ENCODE data around the gene CDKAL1.

Gene CDKAL1

DNA sequence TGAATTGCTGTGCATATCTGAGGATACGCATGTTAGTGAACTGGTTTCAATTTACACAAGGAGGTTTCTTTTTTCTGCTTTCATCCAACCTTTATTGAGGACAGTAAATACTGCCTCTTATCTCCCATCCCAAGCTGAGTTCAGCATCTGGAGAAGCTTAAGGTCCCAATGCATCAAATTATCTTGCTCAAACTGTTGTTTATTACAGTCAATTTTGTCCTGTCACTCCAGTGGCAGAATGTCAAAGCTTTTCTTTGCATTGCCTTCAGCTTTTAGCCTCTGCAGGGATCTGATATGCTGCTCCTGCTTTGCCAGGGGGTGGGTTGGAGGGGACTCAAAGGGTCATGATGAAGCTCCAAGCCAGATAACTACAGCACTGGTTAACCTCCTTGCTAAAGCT, 623.9 kb downstream of the CDKAL1 start:
- no peak for DNase-seq

DNA sequence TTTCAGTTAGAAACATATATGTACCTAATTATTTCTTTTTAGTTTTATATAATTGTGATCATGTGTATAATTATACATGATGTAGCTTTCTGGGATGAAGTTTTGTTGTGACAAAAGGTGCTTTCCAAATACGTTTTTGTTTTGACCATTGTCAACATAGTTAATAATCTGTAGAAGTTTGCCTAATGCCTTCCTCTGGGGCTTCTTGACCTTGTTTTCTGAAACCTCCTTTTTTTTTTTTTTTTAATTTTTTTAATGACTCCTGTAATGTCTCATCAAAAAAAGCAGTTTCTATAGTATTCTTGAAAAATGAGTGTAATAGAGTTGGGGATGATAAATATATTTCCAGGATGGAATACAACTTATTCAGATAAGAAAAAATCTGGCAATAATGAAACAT, 624.6 kb downstream of the CDKAL1 start:
- DNase-seq, result no peak

DNA sequence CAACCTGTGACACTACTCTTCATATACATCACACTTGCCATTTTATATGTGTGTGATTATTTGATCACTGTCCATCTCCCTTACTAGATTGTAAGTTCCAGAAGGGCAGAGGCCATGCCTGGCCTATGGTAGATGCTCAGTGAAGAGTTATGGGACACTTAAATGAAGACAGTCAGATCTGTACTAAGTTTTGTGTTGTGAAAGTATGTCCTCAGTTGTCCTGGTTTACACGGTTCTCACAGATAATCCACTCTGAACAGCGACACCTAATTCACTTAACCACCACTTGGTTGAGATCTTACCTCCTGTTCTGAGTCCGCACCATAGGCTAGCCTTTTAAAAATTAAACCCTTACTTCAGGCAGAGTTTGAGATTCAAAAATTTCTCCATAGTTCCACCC, 625.2 kb downstream of the CDKAL1 start:
- DNase-seq, result no peak

DNA sequence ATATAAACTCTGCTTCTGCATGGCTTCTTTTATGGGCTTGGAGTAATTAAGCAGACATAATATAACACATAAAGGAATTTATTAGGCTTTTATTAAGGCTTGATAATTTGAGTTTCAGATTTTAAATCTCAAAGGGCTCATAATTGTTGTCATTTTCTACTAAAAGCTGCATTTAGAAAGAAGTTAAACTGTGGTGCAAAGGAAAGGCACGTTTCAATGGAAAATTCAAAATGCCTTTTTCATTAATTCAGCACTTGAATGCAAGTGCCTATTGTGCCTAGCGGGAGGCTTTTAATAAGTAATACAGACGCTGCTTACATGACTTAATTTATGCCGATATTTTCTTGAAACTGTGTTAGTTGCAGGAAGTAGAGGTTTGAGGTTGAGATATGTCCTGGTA, 627.5 kb downstream of the CDKAL1 start:
- no peak for DNase-seq

DNA sequence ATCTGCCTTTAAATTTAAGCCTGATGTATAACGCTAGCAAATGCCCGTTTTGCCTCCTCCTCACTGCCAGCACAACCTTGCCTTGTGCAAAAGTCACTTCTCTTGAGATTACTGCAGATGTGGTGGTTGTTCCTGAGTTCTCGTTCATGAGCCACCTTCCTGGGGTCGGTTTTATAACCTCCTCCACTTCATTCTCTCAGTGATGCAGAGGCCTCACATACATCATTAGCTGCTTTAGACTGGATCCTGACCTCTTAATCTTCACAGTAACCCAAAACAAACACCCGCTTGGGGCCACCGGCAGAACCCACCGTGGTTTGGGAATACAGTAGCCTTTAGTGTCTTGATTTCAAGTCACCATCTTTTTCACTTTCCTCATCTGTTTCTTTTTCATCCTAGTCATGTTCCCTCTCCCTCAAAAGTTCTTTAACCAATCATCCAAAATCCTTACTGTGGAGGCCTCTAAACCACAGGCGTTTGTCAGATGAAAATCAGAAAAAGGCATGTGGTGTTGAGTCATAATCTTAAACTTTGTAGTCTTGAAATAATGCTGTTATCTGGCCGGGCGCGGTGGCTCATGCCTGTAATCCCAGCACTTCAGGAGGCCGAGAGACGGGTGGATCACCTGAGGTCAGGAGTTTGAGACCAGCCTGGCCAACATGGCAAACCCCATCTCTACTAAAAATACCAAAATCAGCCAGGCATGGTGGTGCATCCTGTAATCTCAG, 629.0 kb downstream of the CDKAL1 start:
- DNase-seq, result no peak

DNA sequence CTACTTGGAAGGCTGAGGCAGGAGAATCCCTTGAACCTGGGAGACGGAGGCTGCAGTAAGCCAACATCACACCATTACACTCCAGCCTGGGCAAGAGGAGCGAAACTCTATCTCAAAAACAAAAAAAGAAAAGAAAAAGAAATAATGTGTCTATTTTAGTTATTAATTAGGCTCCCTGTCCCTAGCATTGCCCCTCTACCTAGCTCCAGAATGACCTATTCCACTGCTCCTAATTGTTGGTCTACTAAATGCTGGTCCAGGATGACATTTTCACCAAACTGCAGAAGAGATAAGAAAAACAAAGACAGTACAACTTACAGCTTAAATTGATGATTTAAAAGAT, 629.6 kb downstream of the CDKAL1 start:
- no peak for DNase-seq

DNA sequence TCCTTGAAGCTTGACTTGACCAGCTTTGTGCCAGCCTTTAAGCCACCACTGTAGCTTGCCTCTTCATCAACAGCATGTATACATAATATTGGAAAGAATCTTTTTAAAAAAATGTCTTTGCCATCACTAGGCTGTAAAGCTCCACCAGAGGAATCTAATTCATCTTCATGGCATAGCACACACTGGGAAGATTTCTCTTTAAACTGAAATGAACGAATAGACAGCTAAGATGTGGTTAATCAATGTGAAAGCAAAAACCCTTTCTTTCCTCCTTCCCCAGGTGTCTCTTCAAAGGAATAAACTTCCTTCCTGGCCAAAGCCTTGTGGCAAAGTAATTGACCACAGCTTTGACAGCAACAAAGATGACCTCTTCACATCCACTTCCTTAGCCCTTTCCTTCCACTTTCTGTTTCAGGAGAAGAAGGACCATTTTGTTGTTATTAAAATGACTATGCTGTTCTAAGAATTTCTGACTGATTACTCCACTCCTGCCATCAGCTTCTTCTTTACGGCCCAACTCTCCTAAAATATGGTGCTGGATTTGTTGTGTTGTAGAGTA, 630.6 kb downstream of the CDKAL1 start:
- DNase-seq, result no peak

DNA sequence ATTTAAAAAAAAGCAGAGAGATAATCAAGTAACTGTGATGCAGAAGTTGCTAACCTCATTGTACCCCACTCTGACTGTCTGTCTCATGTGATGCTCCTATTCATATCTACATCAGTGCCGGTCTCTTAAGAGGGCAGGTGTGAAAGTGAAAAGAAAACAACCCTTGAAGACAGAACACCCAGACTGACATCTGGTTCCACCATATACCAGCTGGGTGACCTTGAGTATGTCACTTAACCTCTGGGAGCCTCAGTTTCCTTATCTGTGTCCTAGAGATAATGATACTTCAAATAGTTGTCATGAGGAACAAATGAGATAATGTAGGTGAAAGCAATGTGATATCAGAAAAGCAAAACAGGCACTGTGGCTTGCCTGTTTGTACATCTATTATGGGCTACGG, 632.5 kb downstream of the CDKAL1 start:
- DNase-seq, result no peak

DNA sequence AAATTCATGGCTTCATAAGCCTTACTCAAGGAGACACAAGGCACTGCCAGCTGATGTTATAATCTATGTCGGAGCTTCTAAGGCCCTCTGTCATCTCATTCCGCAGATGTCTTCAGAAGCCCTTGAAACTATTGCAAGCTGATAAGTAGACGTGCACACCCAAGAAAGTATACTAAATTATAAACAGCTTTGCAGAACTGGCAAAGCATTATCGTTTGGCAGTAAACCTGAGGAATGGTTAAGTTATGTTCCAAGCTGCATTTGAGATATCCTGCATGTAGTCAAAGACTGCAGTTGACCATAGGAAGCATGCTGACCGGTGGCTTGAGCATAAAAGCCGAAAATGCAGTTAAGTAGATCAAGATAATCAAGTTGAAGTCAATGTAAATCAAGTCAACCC, 633.5 kb downstream of the CDKAL1 start:
- DNase-seq, result no peak

DNA sequence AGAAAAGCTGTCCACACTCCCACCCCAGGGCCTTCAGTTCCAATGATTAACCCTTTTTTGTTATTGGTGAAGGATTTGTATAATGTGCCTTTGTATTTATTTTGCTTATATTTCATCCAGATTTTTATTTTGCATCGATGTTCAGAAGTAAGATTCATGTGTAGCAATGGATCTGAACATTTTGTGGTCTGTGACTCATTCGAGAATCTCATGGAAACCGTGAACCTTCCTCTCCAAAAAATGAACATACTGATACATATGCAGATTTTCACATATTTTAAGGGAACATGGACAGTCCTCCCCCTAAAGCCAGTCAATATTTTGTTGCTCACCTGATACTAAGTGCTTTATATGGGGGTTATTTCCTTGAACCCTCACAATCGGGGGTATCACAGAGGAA, 637.5 kb downstream of the CDKAL1 start:
- no peak for DNase-seq

DNA sequence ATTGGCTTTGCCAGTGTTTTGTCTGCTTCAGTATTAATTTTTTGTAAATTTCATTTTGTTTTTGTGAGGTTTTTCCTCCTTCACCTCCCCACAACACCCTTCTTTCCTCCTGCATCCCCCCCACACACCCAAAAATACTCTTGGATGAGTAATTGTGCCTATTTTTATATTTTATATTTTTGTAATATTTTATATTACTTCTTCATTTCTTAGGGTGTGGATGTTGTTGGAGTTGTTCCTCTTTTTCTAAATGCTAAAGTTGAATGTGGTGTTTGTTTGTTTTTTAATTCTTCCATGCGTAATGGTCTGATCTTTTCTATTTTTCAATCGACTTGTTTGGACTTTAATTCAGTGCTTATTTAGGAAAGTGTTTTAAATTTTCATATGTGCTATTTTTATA, 638.8 kb downstream of the CDKAL1 start:
- DNase-seq, result no peak

DNA sequence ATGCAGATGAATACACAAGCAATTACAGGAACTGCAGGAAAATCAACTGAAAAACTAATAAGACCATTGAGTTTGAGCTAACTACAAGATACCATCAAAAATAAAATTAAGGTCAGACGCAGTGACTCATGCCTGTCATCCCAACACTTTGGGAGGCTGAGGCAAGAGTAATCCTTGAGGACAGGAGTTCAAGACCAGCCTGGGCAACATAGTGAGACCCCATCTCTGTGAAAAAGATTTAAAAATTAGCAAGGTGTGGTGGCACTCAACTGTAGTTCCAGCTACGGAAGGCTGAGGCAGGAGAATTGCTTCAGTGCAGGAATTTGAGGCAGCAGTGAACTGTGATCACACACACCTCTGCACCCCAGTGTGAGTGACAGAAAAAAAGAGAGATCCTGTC, 639.4 kb downstream of the CDKAL1 start:
- no peak for DNase-seq

DNA sequence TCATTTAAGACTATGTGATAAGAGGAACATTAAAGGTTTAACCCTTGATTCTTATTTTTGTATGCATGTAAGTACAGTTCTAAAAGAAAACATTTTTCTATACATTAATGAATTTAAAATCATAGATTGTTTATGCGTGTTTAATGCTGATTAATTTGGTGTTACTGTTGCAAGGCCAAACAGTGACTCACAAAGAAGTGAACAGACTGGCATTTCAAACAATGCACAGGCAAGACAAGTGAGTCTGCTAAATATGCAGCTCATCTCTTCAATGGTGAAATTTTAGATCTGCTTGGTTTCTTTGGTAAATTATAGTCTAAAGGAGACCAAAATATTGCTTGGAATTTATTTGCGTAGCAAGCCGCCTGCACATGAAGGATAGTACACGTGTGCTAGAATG, 641.9 kb downstream of the CDKAL1 start:
- no peak for DNase-seq

DNA sequence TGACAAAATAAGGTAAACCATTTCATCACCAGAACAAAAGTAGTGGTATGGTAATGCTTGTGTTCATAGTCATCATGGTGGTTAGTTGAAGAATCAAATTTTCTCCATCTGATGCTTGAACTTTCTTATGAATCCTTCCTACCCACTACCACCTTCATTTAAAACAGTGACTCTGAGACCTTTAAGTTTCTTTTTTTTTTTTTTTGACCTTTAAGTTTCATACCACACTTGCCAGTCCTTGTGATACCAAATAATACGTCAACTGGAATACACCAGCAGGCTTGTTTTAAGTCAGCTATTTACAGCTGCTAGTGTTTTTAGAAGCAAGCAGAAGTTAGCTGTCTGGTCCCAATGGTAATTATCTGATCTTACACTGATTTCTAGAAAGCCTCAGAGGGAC, 645.9 kb downstream of the CDKAL1 start:
- DNase-seq, result no peak

DNA sequence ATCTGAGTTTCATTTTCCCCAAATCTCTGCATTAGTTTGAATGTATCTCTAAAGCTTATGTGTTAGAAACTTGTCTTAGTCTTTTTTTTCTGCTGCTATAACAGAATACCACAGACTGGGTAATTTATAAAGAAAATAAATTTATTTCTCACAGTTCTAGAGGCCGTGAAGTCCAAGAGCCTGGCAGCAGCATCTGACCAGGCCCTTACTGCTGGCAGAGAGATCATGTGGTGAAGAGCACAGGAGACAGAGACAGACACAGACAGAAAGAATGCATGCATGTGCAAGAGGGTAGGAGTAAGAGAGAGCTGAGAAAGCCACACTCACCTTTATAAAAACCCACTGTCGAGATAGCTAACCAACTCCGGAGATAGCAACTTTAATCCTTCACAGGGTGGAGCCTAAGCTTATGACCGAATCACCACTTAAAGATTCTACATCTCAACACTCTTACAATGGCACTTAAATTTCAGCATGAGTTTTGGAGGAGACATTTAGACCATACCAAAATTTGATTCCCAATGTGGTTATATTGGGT, 646.6 kb downstream of the CDKAL1 start:
- no peak for DNase-seq

DNA sequence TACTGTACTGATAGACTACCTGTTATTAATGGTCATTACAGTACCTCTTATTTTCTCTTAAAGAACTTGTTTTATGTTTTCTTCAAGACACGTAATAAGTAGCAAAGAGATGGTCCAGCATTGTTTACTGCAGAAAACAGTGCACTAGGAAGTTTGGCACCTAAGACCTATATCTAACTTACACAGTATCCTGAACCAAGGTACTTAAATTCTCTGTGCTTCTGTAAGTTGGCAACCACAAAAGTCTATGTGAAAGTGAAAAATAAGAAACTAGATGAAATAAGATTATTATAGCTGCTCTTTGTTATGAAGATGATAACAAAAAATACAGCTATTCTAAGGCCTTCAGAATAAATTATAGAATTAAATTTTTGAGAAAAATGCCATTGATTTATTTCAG, 647.6 kb downstream of the CDKAL1 start:
- no peak for DNase-seq

DNA sequence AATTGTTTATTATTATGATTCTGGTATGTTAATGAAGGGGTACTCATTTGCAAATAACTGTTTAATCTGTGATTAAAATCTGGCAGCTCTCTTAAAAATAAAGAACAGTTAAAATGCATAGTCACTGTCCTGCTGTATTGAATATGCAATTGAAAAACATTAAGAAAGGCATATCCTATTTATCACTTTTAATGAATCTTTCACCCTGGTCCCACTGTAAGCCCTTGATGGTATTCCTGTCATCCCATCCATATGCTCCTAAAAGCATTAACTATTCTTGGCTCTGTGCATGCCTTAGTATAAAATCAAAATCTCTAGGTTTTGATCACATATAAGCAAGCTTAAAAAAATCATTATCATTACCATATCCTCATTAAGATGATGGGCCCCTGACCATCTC, 648.3 kb downstream of the CDKAL1 start:
- no peak for DNase-seq

DNA sequence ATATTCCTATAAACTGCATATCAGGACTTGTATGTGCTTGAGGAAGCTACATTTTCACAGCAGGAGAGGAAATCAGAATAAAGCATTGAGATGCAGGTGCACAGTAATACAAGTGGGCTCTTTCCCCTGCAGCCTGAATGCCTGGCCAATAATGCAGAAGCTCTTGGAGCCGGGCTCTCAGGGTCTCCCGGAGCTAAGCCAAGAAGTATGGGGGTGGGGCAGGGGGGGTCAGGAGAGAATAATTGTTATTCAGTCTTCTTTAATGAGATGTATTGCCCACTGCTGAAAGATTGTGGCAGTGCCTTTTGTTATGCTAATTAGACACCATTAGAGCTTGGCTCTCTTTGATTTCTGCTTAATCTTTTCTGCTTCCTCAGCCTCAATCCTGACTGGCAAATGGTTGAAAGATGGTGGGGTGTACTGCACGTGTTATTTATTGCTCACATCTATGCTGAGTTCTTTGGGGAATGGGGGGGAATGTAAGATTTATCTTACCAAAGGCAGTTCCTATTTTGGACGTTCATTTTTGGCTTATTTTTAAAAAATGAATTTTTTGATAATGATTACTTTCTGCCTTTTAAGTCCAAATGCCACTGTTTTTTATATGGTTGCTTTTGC, 651.7 kb downstream of the CDKAL1 start:
- peak; percentile 81 to 82 for DNase-seq

DNA sequence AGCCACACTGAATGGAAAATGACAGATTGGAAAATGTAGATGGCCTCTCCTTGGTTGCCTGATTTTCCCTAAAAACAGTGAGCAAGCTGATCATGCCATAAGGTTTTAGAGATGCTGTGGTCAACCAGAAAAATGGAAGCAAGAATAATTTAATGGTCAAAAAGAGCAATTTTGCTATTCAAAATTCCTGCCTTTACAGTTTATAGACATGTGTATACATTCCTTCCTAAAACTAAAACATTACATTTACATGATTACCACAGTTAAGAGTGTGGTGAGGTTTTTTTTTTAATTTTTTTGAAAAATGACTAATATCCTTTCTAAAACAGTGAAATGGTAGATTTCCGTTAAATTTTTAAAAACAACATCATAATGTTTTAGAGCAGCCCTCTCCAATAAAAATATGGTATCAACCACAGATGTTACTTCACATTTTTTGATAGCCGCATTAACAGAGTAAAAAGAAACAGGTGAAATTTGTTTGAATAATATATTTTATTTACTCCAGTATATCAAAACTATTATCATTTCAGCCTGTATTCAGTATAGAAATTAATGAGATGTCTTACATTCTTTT, 652.3 kb downstream of the CDKAL1 start:
- no peak for DNase-seq

DNA sequence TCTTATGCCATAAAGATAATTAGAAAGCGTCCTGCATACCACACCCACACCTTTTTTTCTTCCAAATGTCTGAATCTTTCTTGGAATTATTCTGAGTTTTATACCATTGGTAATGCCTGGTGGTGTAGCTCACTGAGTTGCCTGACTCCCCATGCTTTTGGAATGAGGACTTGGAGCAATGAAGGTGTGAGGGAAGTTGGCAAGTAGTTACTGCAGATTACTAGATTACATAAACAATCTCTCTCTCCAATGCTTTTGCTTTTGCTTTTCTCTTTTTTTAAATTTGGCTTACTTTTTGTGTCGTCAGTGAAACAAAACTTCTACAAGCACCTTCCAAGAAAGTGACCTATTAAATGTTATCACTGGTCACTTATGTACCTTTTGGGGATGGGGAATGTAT, 653.2 kb downstream of the CDKAL1 start:
- DNase-seq, result no peak

DNA sequence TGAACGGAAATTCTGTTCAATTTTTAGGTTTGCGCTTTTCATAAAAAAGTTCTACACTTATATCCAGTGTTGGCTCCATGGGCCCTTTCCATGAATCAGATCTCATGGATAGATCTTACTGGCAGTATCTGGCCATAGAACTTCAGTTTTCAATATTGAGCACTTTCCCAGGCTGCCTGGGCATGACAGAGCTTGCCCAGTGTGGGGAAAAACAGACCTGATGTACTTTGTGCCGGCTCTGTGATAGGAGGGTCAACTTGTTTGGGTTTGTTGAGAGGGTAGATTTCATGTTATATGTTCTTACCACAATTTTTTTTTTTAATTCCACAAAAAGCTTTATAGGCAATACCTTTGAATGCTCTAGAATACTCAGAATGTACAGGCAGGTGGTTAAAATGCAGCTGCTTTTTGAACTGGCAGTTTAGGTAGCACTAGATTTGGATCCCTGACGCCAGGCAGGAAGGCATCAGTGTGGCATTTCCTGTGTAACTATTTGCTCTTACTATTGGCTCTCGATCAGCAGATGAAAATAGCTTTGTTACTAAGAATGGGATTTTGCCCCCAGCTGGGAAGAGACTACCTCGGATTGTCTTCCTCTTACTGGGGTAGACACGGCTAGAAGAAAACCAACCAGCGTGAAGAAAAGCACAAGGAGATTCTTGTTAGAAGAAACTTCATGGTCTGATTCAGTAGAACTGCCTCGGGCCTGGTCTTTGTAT, 654.4 kb downstream of the CDKAL1 start:
- DNase-seq, result peak; percentile 70 to 80

DNA sequence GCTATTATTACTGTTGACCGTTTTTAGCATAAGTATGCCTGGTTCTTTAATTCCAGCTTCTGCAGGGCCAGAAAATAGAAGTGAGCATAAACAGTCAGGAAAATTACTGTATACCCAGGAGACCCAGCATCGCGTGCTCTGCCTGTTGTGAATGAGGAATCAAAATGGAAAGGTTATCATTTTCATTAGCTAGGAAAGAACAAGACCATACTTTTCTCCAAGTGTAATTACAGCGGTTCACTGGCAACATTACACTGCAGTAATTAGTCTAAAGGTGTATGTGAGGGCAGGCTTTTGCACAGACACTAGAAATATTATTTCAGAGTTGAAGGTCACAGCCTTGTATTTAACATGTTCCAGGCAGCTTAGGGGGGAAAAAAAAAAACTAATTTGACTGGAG, 655.5 kb downstream of the CDKAL1 start:
- peak; percentile 91 to 95 for DNase-seq

DNA sequence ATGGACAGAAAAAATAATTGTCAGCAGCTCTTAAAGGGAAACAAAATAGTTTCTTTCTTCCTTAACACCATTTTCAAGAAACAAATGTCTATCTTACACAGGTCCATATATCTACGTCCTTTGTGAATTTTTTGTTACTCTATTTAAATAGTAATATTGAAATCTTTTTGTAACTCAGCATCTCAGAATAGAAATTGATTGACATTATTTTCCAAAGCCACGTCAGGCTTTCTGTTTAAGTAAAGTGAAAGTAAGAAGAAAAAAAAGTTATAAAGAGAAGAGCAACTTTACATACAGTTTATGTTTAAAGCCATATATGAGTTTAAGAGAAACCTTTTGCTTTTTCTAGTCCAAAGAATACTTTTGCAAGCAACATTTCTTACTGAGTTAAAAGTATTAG, 656.4 kb downstream of the CDKAL1 start:
- no peak for DNase-seq

Measured in NCI-H1930 (cell line).